Mesodermal cell (in vitro differentiated cells): Measurements from ENCODE around the gene MN1.

Experiments
- H3K27ac ChIP-seq: 2 replicates; pipeline ENCODE4 v1.7.0; 2013; ENCODE audit warnings: mild to moderate bottlenecking, low read depth, low read length, moderate library complexity; ENCODE audit not compliant: severe bottlenecking
- H3K36me3 ChIP-seq: 2 replicates; pipeline ENCODE4 v1.7.1; 2013; ENCODE audit warnings: mild to moderate bottlenecking, low read length, moderate library complexity; ENCODE audit not compliant: control insufficient read depth, insufficient read depth
- H3K4me1 ChIP-seq: one replicate; pipeline ENCODE4 v1.7.1; 2013; ENCODE audit warnings: mild to moderate bottlenecking, low read length; ENCODE audit not compliant: insufficient read depth, control insufficient read depth, poor library complexity, severe bottlenecking
- H3K4me3 ChIP-seq: 2 replicates; pipeline ENCODE4 v1.7.0; 2013; ENCODE audit warnings: low read length, control low read depth, mild to moderate bottlenecking; ENCODE audit not compliant: insufficient read depth, poor library complexity, severe bottlenecking; ENCODE audit errors: extremely low read depth
- H3K9me3 ChIP-seq: 2 replicates; pipeline ENCODE4 v1.7.1; 2013; ENCODE audit warnings: mild to moderate bottlenecking, low read length, moderate library complexity; ENCODE audit not compliant: control insufficient read depth
- WGBS, 2 experiments: methylation state at CpG; one replicate each; pipeline ENCODE4 v1.1.5; 2013; ENCODE audit warnings: missing lambda C conversion rate in 2 of 2; ENCODE audit not compliant: insufficient coverage in 2 of 2; 5-methylcytosine and 5-hydroxymethylcytosine counted together

Gene MN1

GRCh38 chr22:27769012-27769411 is 32.5 kb downstream of the MN1 start:
- Histone ChIP-seq H3K4me3 (no peak overlapping the region), H3K4me1 (no peaks in the 10 kb centered on the region), H3K27ac (no peak overlapping the region), H3K36me3 (peaks cover 6% of the 10 kb centered on the region), H3K9me3 (no peaks in the 10 kb centered on the region)
- 82 to 92% methylated on average over 2 to 3 of the region's 3 CpGs for WGBS, 2 experiments

GRCh38 chr22:27768027-27768653 is 33.4 kb downstream of the MN1 start:
- no peak overlapping the region for H3K27ac ChIP-seq
- 60% methylated on average over 1 of the region's 2 CpGs; no CpG with 5 or more reads in 1 of the 2 experiments for WGBS, 2 experiments

GRCh38 chr22:27766679-27767078 is 34.9 kb downstream of the MN1 start:
- Histone ChIP-seq H3K4me3 (no peak overlapping the region), H3K27ac (no peak overlapping the region), H3K4me1 (no peaks in the 10 kb centered on the region), H3K9me3 (no peaks in the 10 kb centered on the region), H3K36me3 (peaks cover 11% of the 10 kb centered on the region)
- WGBS, 2 experiments, result 93 to 100% methylated on average over 3 of the region's 3 CpGs

More at GRCh38 chr22:27768027-27768653, 33.4 kb downstream of the MN1 start:
- no peak overlapping the region for H3K4me3 ChIP-seq
- no peaks in the 10 kb centered on the region for H3K9me3 ChIP-seq
- H3K4me1 ChIP-seq, result no peaks in the 10 kb centered on the region
- peaks cover 11% of the 10 kb centered on the region for H3K36me3 ChIP-seq

DNA sequence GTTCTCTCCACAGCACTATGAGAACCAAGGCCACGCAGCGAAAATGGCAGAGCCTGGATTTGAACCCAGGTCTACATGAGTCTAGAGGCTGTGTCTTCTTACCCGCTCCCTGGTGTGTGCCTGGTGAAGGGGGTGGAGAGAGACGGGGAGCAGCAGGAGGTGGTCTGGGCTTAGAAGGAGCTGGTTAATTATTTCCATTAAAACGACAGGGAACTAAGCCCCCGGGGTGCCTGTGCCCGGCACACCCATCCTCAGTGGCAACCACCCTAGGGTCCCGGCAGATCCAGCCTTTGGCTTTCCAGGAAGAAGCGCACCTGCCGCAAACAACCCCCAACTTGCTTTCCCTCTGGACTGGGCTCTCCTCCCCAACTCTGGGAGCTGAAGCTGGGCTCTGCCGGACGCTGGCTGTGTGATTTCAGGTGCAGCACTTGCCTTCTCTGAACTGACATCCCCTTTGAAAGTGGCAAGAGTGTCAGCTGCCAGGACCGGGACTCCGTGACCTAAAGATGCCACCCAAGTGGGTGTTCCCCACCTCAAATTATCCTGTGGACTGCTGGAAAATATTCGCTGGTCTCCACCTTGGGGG is 35.8 kb downstream of the MN1 start:
- Histone ChIP-seq H3K4me3 (no peak overlapping the region), H3K4me1 (no peaks in the 10 kb centered on the region), H3K36me3 (peaks cover 11% of the 10 kb centered on the region), H3K9me3 (no peaks in the 10 kb centered on the region), H3K27ac (no peak overlapping the region)
- WGBS, 2 experiments, result 88 to 91% methylated on average over 9 to 13 of the region's 15 CpGs

- 95 to 100% methylated on average over 2 of the region's 3 CpGs for WGBS, 2 experiments
These were observed 36.8 kb downstream of the MN1 start for GRCh38 chr22:27764722-27765236.

GRCh38 chr22:27761665-27762064 is 39.9 kb downstream of the MN1 start:
- H3K9me3 ChIP-seq, result no peaks in the 10 kb centered on the region
- H3K4me3 ChIP-seq, result no peak overlapping the region
- H3K4me1 ChIP-seq, result no peaks in the 10 kb centered on the region
- H3K27ac ChIP-seq, result no peak overlapping the region
- peaks cover 11% of the 10 kb centered on the region for H3K36me3 ChIP-seq
- WGBS, 2 experiments, result 90 to 91% methylated on average over 8 to 13 of the region's 15 CpGs

More at GRCh38 chr22:27764722-27765236, 36.8 kb downstream of the MN1 start:
- Histone ChIP-seq H3K4me3 (no peak overlapping the region), H3K27ac (no peak overlapping the region), H3K36me3 (peaks cover 11% of the 10 kb centered on the region), H3K4me1 (no peaks in the 10 kb centered on the region), H3K9me3 (no peaks in the 10 kb centered on the region)

- 85 to 89% methylated on average over 4 to 7 of the region's 7 CpGs for WGBS, 2 experiments
These were observed 40.6 kb downstream of the MN1 start for GRCh38 chr22:27761000-27761399.

DNA sequence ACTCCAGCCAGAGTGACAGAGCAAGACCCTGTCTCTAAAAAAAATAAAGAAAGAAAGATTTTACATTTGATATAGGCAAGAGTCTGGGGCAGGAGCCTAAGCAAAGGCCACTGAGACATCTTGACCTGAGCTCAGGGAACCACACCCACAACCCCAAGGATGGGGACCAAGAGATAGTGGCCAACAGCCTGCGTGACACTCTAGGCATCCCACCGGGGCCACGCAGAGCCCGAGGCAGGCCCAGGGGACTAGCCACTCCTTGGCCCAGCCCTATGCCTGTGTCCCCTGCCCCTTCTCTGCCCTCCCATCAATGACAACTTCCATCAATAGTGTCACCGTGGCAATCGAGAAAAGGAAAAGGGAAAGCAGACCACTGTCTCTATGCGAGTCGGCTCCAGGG is 41.1 kb downstream of the MN1 start:
- H3K4me3 ChIP-seq, result no peak overlapping the region
- no peak overlapping the region for H3K27ac ChIP-seq
- H3K4me1 ChIP-seq, result no peaks in the 10 kb centered on the region
- H3K36me3 ChIP-seq, result peaks cover 11% of the 10 kb centered on the region
- 95 to 97% methylated on average over 6 to 8 of the region's 8 CpGs for WGBS, 2 experiments
- no peaks in the 10 kb centered on the region for H3K9me3 ChIP-seq

More at GRCh38 chr22:27761000-27761399, 40.6 kb downstream of the MN1 start:
- H3K36me3 ChIP-seq, result peaks cover 11% of the 10 kb centered on the region
- no peaks in the 10 kb centered on the region for H3K9me3 ChIP-seq
- no peak overlapping the region for H3K27ac ChIP-seq
- no peak overlapping the region for H3K4me3 ChIP-seq
- H3K4me1 ChIP-seq, result no peaks in the 10 kb centered on the region

- H3K4me3 ChIP-seq, result no peak overlapping the region
- H3K9me3 ChIP-seq, result no peaks in the 10 kb centered on the region
- no peaks in the 10 kb centered on the region for H3K4me1 ChIP-seq
- H3K27ac ChIP-seq, result no peak overlapping the region
- 93 to 99% methylated on average over 3 to 6 of the region's 6 CpGs for WGBS, 2 experiments
- no peaks in the 10 kb centered on the region for H3K36me3 ChIP-seq
These were observed 43.5 kb downstream of the MN1 start for GRCh38 chr22:27757928-27758525.

DNA sequence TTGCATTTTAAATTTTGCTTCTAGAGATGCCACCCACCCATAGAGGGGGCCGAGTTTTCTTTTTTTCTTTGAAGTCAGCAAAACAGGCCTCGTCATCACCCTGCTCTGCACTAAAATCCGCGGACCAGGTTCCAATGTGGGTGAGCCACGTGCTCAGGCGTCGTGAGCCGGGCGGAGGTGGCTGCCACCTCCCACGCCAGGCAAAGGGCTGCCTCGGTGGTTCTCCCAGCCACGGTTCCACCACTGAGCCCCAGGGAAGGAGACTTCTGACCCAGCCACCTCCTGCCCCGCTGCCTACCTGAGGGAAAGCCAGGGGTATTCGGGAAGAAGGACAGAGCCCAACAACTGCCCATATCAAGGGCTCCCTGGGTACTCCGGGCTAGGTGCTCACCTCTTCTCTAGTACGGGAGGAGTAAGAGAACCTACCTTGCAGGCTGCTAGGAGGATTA is 45.3 kb downstream of the MN1 start:
- H3K9me3 ChIP-seq, result no peaks in the 10 kb centered on the region
- no peak overlapping the region for H3K27ac ChIP-seq
- H3K4me3 ChIP-seq, result no peak overlapping the region
- no peaks in the 10 kb centered on the region for H3K36me3 ChIP-seq
- WGBS, 2 experiments, result 92 to 96% methylated on average over 10 to 15 of the region's 16 CpGs
- peaks cover 4% of the 10 kb centered on the region for H3K4me1 ChIP-seq
